Activated CD4-positive, alpha-beta T cell treated with anti-CD3 and anti-CD28 coated beads for 1 hour (primary cell): ENCODE data around the gene RAC2.

Experiments
- DNase-seq: peaks from one replicate; pipeline ENCODE4 v3.0.0-alpha.2; 2020

RAC2 gene

GRCh38 chr22:37215890-37216289, 28.2 kb downstream of the RAC2 start:
- DNase-seq, result no peak

- DNase-seq, result no peak
Measured at GRCh38 chr22:37214731-37215030, 29.4 kb downstream of the RAC2 start.

- no peak for DNase-seq
Measured at GRCh38 chr22:37213941-37214730, 29.9 kb downstream of the RAC2 start.

GRCh38 chr22:37213218-37213855, 30.7 kb downstream of the RAC2 start:
- no peak for DNase-seq

- DNase-seq, result no peak
Measured at GRCh38 chr22:37212174-37212906, 31.7 kb downstream of the RAC2 start, which contains the start of gene SSTR3. SSTR3 (minus strand) TSS chr22:37212477; CDS start chr22:37207803, 4,674 bp downstream.

GRCh38 chr22:37211866-37212173, 32.2 kb downstream of the RAC2 start:
- no peak for DNase-seq

GRCh38 chr22:37211075-37211865, 32.8 kb downstream of the RAC2 start:
- DNase-seq, result no peak

GRCh38 chr22:37210041-37210803, 33.8 kb downstream of the RAC2 start:
- DNase-seq, result no peak

- DNase-seq, result no peak
Measured at GRCh38 chr22:37209140-37209845, 34.8 kb downstream of the RAC2 start.

- no peak for DNase-seq
Measured at GRCh38 chr22:37208401-37209139, 35.5 kb downstream of the RAC2 start.

- no peak for DNase-seq
Measured at GRCh38 chr22:37207981-37208380, 36.1 kb downstream of the RAC2 start.

GRCh38 chr22:37206841-37207821, 36.9 kb downstream of the RAC2 start:
- DNase-seq, result no peak

- DNase-seq, result no peak
Measured at GRCh38 chr22:37206118-37206840, 37.8 kb downstream of the RAC2 start.

GRCh38 chr22:37205046-37205445, 39.0 kb downstream of the RAC2 start:
- no peak for DNase-seq

GRCh38 chr22:37204045-37204655, 39.9 kb downstream of the RAC2 start:
- DNase-seq, result no peak

- DNase-seq, result no peak
Measured at GRCh38 chr22:37203354-37204044, 40.6 kb downstream of the RAC2 start.

GRCh38 chr22:37202716-37203115, 41.4 kb downstream of the RAC2 start:
- no peak for DNase-seq

GRCh38 chr22:37202001-37202555, 42.0 kb downstream of the RAC2 start:
- no peak for DNase-seq
